GM10266 (cell line): ENCODE results near the gene PDE11A.
"Not testable (repeated sequence)": the region's sequence is repeated elsewhere in the genome, so short reads cannot be mapped to it uniquely, and the experiment has no call there.

Experiments
- DNase-seq: peaks from one replicate; pipeline ENCODE4 v3.0.0; 2012; ENCODE audit errors: extremely low spot score
- TF ChIP-seq, protein P1 (sequence below): IDR thresholded peaks from 2 replicates; pipeline ENCODE4 v1.5.1; 2012; ENCODE audit warnings: mild to moderate bottlenecking, low read depth; ENCODE audit not compliant: control insufficient read depth, insufficient read depth; ENCODE audit errors: missing control alignments

PDE11A gene

GRCh38 chr2:177964892-177965291 lies 107.7 kb downstream of the PDE11A start:
- DNase-seq: no peak
- TF ChIP-seq, protein P1, sequence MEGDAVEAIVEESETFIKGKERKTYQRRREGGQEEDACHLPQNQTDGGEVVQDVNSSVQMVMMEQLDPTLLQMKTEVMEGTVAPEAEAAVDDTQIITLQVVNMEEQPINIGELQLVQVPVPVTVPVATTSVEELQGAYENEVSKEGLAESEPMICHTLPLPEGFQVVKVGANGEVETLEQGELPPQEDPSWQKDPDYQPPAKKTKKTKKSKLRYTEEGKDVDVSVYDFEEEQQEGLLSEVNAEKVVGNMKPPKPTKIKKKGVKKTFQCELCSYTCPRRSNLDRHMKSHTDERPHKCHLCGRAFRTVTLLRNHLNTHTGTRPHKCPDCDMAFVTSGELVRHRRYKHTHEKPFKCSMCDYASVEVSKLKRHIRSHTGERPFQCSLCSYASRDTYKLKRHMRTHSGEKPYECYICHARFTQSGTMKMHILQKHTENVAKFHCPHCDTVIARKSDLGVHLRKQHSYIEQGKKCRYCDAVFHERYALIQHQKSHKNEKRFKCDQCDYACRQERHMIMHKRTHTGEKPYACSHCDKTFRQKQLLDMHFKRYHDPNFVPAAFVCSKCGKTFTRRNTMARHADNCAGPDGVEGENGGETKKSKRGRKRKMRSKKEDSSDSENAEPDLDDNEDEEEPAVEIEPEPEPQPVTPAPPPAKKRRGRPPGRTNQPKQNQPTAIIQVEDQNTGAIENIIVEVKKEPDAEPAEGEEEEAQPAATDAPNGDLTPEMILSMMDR: no peak

DNA sequence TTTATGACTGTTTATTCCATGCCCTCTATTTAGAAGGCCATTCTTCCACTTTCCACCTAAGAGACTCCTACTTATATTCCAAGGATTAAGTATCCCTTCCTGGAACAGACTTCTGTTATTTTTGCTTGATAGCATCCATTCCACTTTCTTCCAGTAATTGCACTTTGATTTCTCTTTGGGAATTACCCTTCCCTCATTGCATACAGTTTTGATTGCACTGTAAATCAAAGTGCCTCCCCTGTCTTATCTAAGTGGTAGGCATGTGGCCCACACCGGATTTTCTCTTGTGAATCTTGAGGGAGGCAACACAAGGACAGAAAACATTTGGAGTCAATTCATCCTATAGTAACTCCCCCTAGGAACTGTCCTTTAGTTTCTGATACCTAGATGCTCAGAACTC lies 120.4 kb downstream of the PDE11A start:
- DNase-seq: no peak
- TF ChIP-seq, protein P1: no peak

GRCh38 chr2:177947598-177947997 lies 125.0 kb downstream of the PDE11A start:
- not testable (repeated sequence) for DNase-seq

DNA sequence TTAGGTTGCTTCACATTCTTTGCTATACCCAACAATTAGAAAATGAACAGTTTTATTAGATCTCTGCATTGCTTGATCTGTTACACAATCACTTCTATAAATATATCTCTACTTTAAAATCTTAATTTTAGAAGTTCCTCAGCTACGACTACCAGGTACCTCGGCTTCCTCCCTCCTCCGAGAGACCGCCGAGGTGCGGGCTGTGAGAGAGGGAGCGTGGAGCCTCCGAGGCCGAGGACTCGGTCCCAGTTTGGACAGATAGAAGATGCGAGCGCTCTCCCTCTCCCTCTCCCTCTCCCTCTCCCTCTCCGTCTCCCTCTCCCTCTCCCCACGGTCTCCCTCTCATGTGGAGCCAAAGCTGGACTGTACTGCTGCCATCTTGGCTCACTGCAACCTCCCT lies 128.0 kb downstream of the PDE11A start:
- not testable (repeated sequence) for DNase-seq

DNA sequence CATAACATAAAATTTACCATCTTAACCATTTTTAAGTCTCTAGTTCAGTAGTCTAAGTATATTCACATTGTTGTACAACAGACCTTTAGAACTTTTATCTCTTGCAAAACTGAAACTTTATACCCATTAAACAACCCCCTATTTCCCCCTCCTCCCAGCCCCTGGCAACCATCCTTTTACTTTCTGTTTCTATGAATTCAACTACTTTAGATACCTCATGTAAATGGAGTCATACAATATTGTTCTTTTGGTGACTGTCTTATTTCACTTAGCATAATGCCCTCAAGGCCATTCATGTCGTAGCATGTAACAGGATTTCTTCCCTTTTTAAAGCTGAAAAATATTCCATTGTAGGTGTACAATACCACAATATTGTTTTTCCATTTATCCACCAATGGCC lies 129.8 kb downstream of the PDE11A start:
- no peak for DNase-seq
- TF ChIP-seq, protein P1: no peak

DNA sequence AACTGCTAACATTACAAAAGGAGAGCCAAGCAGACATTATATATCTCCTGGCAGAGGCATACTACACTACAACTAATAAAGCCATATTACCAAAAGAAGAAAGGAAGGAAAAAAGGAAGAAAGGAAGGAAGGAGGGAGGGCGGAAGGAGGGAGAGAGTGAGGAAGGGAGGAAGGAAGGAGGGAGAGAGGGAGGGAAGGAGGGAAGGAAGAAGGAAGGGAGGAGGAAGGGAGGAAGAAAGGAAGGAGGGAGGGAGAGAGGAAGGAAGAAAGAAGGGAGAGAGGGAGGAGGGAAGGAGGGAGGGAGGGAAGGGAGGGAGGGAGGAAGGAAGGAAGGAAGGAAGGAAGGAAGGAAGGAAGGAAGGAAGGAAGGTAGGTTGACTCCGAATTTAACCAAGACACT lies 133.4 kb downstream of the PDE11A start:
- DNase-seq: no peak
- TF ChIP-seq, protein P1: no peak

- no peak for DNase-seq
- TF ChIP-seq, protein P1: no peak
These were observed 141.7 kb downstream of the PDE11A start for GRCh38 chr2:177930916-177931315.

DNA sequence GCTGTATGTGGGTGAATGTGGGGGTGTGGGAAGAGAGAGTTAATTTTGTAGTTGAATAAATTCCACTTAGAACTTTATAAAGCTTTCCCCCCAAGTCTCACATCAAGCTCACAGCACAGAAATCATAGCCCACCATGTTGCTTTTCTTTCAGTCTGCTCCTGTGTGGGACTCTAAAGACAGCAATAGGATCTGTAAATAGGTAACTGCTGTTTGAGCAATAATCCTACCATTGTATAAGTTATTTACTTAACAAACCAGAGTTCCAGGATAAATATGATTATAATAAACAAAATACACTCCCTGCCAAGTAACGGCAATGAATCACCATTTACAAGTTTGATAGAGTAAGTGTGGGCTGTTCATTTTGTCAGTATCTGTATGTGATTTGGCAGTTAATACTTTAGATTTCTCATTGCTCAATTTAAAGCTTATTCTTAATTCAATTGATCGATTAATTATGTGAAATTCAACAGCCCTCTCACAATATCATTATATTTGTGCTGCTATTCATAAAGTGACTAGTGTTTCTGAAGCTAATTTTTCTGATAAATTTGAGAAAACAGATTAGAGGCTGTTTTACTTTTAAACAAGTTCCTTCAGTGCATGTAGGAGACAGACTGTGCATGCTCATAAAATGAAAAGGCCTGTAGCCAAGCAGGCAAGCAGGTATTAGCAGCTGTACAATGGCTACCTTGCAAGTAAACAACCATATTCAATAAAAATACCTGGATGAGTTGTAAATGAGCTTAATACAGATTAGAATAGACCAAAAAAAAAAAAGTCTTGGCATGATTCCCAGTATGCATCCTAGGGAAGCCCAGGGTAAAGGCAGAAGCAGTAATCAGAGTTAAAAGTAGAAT lies 142.7 kb downstream of the PDE11A start:
- TF ChIP-seq, protein P1: no peak
- DNase-seq: no peak
